Measurements from ENCODE around the gene IFFO2. TPM values are rescaled to one million over a fixed set of nuclear protein-coding genes. Genes with fewer than 3 reads are reported as not detected.
A peak's percentile ranks its signal among the peaks of the same experiment; 100 is the strongest.

The IFFO2 gene
- total RNA-seq, 2 donors from 2014 or later = 2.3 to 14.0 TPM

DNA sequence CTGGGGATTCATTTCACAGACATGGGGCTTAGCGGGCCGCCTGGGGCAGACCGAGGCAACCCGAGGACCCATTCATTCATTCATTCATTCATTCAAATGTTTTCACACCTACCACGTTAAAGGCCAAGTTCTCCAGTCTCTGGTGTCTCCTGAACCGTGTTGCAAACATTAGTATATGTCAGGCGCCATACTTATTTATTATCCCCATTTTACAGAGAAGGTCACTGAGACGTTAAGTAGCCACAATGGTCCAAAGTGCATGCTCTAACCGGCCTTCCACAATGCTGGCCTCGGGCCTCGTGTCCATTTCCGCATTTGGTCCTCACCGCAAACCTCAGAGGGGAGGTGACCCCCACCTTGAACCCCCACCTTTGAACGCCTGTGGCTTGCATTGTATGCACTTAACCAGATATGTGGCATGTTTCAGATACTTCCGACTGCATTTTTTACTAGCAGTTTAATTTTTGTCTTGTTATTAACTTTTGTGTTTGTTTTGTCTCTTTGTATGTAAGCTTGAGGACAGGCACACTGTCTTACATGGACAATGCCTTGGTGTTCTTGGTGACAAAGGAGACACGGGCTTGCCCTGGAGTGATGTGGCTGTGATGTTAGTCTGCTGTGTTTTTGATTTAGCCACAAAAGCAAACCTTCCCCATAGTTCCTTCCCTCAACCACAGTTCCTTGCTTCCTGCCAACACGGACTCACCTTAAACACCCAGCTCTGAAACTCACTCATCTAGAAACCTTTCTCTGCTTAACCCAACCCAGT lies 1.2 kb upstream of the IFFO2 start:
- peak overlapping the region in 1 of 2 donors; percentile 75 for H3K4me3 ChIP-seq
- TF ChIP-seq, protein P1, sequence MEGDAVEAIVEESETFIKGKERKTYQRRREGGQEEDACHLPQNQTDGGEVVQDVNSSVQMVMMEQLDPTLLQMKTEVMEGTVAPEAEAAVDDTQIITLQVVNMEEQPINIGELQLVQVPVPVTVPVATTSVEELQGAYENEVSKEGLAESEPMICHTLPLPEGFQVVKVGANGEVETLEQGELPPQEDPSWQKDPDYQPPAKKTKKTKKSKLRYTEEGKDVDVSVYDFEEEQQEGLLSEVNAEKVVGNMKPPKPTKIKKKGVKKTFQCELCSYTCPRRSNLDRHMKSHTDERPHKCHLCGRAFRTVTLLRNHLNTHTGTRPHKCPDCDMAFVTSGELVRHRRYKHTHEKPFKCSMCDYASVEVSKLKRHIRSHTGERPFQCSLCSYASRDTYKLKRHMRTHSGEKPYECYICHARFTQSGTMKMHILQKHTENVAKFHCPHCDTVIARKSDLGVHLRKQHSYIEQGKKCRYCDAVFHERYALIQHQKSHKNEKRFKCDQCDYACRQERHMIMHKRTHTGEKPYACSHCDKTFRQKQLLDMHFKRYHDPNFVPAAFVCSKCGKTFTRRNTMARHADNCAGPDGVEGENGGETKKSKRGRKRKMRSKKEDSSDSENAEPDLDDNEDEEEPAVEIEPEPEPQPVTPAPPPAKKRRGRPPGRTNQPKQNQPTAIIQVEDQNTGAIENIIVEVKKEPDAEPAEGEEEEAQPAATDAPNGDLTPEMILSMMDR (IDR thresholded peaks at IDR 0.05) = no peak
- peaks cover 0 to 27% of the 10 kb centered on the region in 2 donors for H3K4me1 ChIP-seq
- DNase-seq (ENCODE audit: low spot score) = no peak
- peak overlapping the region in 1 of 2 donors; percentile 69 for H3K27ac ChIP-seq
- H3K36me3 ChIP-seq = no peaks in the 10 kb centered on the region
- H3K27me3 ChIP-seq = no peaks in the 10 kb centered on the region
- no peaks in the 10 kb centered on the region for H3K9me3 ChIP-seq

DNA sequence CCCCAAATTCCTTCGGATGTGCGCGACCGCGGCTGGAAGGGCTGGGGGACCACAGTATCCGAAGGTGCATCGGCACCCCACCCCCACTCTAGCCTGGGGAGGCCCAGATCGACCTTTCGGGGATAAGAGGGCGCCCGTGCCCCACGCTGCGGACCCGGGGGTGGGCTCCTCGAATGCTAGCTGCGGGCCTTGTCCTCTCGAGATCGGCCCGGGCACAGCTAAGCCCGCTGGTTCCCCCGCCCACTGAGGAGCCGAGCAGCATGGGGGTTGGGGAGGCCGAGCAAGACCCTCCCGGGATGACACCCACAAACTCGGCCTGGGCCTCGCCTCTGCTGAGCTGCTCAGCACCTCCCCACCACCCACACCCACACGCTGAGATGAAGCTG lies 653 bp upstream of the IFFO2 start:
- H3K4me3 ChIP-seq = peak overlapping the region; percentile 32 to 75
- no peaks in the 10 kb centered on the region for H3K27me3 ChIP-seq
- H3K9me3 ChIP-seq = no peaks in the 10 kb centered on the region
- TF ChIP-seq, protein P1 (IDR thresholded peaks at IDR 0.05) = no peak
- peak overlapping the region; percentile 28 to 69 for H3K27ac ChIP-seq
- H3K36me3 ChIP-seq = no peaks in the 10 kb centered on the region
- no peak for DNase-seq (ENCODE audit: low spot score)
- H3K4me1 ChIP-seq = peaks cover 0 to 32% of the 10 kb centered on the region in 2 donors

DNA sequence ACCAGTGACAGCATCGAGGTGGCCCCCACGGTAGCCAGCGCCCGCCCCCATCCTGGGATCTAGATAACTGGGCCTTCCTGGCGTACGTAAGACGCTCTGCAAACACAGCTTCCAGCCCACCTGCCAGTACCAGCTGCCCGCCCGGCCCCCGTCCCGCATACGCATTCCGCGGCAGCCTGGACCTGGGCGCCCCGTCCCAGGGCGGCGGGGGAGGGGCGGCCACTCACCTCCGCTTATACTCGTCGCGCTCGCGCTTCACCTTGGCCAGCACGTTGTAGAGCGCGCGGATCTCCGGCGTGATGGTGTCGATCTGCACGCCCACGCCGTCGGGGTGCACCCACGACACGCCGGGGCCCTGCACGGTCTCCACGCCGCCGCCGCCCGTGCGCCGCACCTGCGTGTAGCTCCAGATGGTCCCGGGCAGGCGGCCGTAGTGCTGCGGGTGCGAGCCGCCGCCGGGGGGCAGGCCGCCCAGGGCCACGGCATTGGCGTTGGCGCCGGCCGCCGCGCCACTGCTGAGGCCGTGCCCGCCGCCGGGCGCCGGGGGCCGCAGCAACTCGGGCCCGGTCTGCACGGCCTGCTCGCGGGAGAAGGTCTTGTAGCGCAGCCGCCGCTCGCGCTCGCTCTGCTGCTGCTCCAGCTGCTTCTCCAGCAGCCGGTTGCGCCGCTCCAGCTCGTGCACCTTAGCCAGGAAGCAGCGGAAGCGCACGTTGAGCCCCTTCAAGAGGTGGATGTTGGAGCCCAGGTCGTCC lies 859 bp downstream of the IFFO2 start:
- H3K9me3 ChIP-seq = no peaks in the 10 kb centered on the region
- peak overlapping the region; percentile 70 to 76 for H3K27ac ChIP-seq
- no peaks in the 10 kb centered on the region for H3K36me3 ChIP-seq
- H3K4me3 ChIP-seq = peak overlapping the region; percentile 75 to 88
- H3K27me3 ChIP-seq = no peaks in the 10 kb centered on the region
- H3K4me1 ChIP-seq = peaks cover 0 to 47% of the 10 kb centered on the region in 2 donors
- no peak for DNase-seq (ENCODE audit: low spot score)
- TF ChIP-seq, protein P1 (IDR thresholded peaks at IDR 0.05) = no peak

DNA sequence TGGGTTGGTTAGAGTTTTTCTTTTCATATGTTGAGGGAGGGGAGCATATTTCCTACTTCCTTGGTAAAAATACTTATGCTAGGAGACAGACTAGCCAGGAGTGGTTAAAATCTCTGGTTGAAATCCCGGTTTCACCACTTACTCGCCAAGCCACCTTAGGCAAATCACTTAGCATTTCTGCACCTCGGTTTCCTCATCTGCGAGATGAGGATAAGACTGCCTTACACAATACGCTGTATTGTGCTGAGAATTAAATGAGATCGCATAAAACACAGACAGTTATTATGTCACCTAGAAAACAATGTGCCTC lies 1.4 kb downstream of the IFFO2 start:
- no peak for DNase-seq (ENCODE audit: low spot score)
- TF ChIP-seq, protein P1 (IDR thresholded peaks at IDR 0.05) = no peak
- Histone ChIP-seq H3K27ac (peak overlapping the region; percentile 70 to 76), H3K9me3 (no peaks in the 10 kb centered on the region), H3K4me3 (peak overlapping the region; percentile 75 to 88), H3K36me3 (no peaks in the 10 kb centered on the region), H3K27me3 (no peaks in the 10 kb centered on the region), H3K4me1 (peaks cover 0 to 52% of the 10 kb centered on the region in 2 donors)

DNA sequence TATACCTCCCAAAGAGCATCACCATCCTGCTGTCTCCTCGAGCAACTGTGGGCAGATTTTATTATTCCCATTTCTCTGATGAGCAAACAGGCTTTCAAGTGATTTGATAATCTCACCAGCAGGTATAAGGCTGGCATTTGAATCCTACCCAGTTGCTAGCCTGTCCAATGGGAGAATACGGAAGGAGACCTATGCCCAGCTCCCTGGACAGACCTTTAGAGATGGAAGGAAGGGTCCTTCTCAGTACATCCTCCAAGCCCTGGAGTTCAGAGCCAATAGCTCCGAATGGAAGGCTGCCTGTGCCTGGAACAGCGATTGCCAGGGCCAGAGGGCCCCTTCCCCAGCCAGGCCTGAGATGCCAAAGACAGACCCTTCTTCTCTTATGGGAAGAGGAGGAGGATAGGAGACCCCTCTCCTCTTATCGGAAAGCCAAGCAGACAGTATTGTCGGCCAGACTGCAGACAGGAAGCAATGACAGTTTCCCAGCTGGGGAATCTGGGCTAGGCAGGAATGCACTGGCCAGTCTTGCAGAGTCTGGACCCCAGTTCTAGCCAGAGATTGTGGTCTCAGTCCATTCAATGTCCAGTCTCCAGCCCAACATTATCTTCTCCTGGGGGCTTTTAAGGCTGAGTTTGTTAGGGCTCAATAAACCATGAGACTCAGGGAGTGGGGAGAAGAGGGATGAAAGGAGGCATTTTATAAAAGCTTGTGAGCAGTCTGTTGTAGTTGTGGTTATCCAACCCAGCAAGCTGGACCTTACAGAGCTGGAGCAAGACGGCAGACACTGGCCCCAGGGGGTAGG lies 2.0 kb downstream of the IFFO2 start:
- Histone ChIP-seq H3K36me3 (no peaks in the 10 kb centered on the region), H3K4me3 (peak overlapping the region; percentile 75 to 88), H3K9me3 (no peaks in the 10 kb centered on the region), H3K27me3 (no peaks in the 10 kb centered on the region), H3K4me1 (peaks cover 0 to 58% of the 10 kb centered on the region in 2 donors), H3K27ac (peak overlapping the region; percentile 57 to 70)
- TF ChIP-seq, protein P1 (IDR thresholded peaks at IDR 0.05) = no peak
- no peak for DNase-seq (ENCODE audit: low spot score)

All from right atrium auricular region (tissue), 2 donors.